Endodermal cell (in vitro differentiated cells): Measurements from ENCODE around the gene RAX. TPM values are rescaled to one million over a fixed set of nuclear protein-coding genes. Genes with fewer than 3 reads are reported as not detected.

Source experiments
- DNase-seq: peaks from one replicate; pipeline ENCODE4 v3.0.0-alpha.2; 2017
- H3K27ac ChIP-seq: 2 replicates; pipeline ENCODE4 v1.5.1; 2013; ENCODE audit warnings: mild to moderate bottlenecking, low read depth, low read length, moderate library complexity
- H3K27me3 ChIP-seq: 2 replicates; pipeline ENCODE4 v1.6.1; 2013; ENCODE audit warnings: mild to moderate bottlenecking, low read length, moderate library complexity; ENCODE audit not compliant: insufficient read depth, control insufficient read depth, poor library complexity, severe bottlenecking
- H3K36me3 ChIP-seq: 2 replicates; pipeline ENCODE4 v1.7.0; 2013; ENCODE audit warnings: mild to moderate bottlenecking, low read length, moderate library complexity; ENCODE audit not compliant: control insufficient read depth, insufficient read depth
- H3K4me1 ChIP-seq: one replicate; pipeline ENCODE4 v1.7.0; 2013; ENCODE audit warnings: low read length; ENCODE audit not compliant: control insufficient read depth, insufficient read depth
- H3K4me3 ChIP-seq: 2 replicates; pipeline ENCODE4 v1.5.1; 2013; ENCODE audit warnings: mild to moderate bottlenecking, low read length, moderate library complexity
- H3K9ac ChIP-seq: 2 replicates; pipeline ENCODE4 v1.6.1; 2013; ENCODE audit warnings: mild to moderate bottlenecking, low read length, moderate library complexity; ENCODE audit not compliant: poor library complexity, severe bottlenecking; ENCODE audit errors: extremely low read depth
- H3K9me3 ChIP-seq: 2 replicates; pipeline ENCODE4 v1.6.1; 2013; ENCODE audit warnings: mild to moderate bottlenecking, low read length, moderate library complexity; ENCODE audit not compliant: control insufficient read depth
- H3K27ac Mint-ChIP-seq: 2 replicates; pipeline ENCODE4 v1.8.0; 2020; ENCODE audit warnings: mixed read lengths
- H3K27me3 Mint-ChIP-seq: 2 replicates; pipeline ENCODE4 v1.8.0; 2021; ENCODE audit warnings: mild to moderate bottlenecking, mixed read lengths; ENCODE audit not compliant: insufficient read depth
- H3K36me3 Mint-ChIP-seq: 2 replicates; pipeline ENCODE4 v1.8.0; 2020; ENCODE audit warnings: low read depth, mixed read lengths
- H3K4me1 Mint-ChIP-seq: 2 replicates; pipeline ENCODE4 v1.8.0; 2020; ENCODE audit warnings: mixed read lengths
- H3K4me3 Mint-ChIP-seq: 2 replicates; pipeline ENCODE4 v1.8.0; 2020; ENCODE audit warnings: mild to moderate bottlenecking, moderate library complexity, mixed read lengths
- H3K9me3 Mint-ChIP-seq: 2 replicates; pipeline ENCODE4 v1.8.0; 2020; ENCODE audit warnings: mild to moderate bottlenecking, mixed read lengths
- WGBS, 2 experiments: methylation state at CpG; one replicate each; pipeline versions ENCODE4 v1.1.5 to v1.1.7; 2013; ENCODE audit warnings: missing lambda C conversion rate in 2 of 2, mixed read lengths in 1 of 2; ENCODE audit not compliant: insufficient coverage in 1 of 2, insufficient read length in 1 of 2; 5-methylcytosine and 5-hydroxymethylcytosine counted together
- total RNA-seq, 2 donors: library from RNA; stranded (reverse); fragmentation: NEBNext Ultra II Directional in 1 of 2; extraction: Animal tissue kit (Norgen Biotek cat#: 25700) in 1 of 2; gene quantifications; 2 replicates in 1 of 2; 3 replicates in 1 of 2; pipeline ENCODE4 v1.2.1, GENCODE V29; 2021
- TF ChIP-seq, protein P1 (sequence below): fragments of 200-600 bp; sonication (generic); conservative IDR thresholded peaks from 2 replicates; pipeline ENCODE4 v1.5.0; 2021; ENCODE audit warnings: antibody characterized with exemption, mild to moderate bottlenecking

Gene RAX
- total RNA-seq, 2 donors from 2014 or later: 0.18 TPM; not detected in 1

DNA sequence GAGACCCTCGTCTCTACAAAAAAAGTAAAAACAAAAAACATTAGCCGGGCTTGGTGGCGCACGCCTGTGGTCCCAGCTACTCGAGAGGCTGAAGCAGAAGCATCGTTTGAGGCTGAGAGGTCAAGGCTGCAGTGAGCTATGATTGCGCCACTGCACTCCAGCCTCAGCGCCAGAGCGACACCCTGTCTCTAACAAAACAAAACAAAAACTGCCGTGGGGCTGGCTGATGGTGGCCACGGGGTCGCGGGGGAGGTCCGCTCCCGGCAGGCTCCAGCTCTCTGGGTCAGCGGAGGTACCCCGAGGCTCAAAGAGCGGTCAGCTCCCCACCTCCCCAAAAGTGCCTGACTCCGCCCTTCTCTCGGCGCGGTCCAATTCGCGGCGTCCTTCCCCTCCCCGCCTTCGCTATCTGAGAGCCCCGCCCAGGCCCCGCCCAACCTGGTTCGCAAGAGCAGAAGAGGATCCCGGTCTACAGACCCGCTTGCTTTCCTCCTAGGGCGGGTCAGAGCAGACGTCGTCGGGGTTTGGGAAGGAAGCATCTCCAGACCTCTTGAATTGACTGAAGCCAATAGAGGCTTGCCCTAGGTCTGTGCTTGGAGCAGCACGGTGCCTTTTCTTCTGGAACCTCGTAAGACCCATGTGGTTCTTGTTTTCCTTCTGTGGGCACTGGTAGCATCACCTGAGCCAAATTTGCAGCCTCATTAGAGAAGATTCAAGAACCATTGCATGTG lies 7.8 kb downstream of the RAX start:
- peaks cover 98% of the 10 kb centered on the region for H3K27me3 Mint-ChIP-seq
- peaks cover 18% of the 10 kb centered on the region for H3K4me1 Mint-ChIP-seq
- Histone ChIP-seq H3K9me3 (peaks cover 14% of the 10 kb centered on the region), H3K36me3 (no peaks in the 10 kb centered on the region), H3K27me3 (peaks cover 83% of the 10 kb centered on the region), H3K9ac (no peak overlapping the region), H3K27ac (no peak overlapping the region), H3K4me3 (peak overlapping the region; percentile 71), H3K4me1 (no peaks in the 10 kb centered on the region)
- peak; percentile 94 for DNase-seq
- WGBS, 2 experiments: 4 to 5% methylated on average over 17 to 38 of the region's 38 CpGs
- H3K9me3 Mint-ChIP-seq: peaks cover 7% of the 10 kb centered on the region
- TF ChIP-seq, protein P1, sequence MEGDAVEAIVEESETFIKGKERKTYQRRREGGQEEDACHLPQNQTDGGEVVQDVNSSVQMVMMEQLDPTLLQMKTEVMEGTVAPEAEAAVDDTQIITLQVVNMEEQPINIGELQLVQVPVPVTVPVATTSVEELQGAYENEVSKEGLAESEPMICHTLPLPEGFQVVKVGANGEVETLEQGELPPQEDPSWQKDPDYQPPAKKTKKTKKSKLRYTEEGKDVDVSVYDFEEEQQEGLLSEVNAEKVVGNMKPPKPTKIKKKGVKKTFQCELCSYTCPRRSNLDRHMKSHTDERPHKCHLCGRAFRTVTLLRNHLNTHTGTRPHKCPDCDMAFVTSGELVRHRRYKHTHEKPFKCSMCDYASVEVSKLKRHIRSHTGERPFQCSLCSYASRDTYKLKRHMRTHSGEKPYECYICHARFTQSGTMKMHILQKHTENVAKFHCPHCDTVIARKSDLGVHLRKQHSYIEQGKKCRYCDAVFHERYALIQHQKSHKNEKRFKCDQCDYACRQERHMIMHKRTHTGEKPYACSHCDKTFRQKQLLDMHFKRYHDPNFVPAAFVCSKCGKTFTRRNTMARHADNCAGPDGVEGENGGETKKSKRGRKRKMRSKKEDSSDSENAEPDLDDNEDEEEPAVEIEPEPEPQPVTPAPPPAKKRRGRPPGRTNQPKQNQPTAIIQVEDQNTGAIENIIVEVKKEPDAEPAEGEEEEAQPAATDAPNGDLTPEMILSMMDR: no peak
- H3K27ac Mint-ChIP-seq: no peak overlapping the region
- H3K36me3 Mint-ChIP-seq: no peaks in the 10 kb centered on the region
- H3K4me3 Mint-ChIP-seq: peak overlapping the region; percentile 48

DNA sequence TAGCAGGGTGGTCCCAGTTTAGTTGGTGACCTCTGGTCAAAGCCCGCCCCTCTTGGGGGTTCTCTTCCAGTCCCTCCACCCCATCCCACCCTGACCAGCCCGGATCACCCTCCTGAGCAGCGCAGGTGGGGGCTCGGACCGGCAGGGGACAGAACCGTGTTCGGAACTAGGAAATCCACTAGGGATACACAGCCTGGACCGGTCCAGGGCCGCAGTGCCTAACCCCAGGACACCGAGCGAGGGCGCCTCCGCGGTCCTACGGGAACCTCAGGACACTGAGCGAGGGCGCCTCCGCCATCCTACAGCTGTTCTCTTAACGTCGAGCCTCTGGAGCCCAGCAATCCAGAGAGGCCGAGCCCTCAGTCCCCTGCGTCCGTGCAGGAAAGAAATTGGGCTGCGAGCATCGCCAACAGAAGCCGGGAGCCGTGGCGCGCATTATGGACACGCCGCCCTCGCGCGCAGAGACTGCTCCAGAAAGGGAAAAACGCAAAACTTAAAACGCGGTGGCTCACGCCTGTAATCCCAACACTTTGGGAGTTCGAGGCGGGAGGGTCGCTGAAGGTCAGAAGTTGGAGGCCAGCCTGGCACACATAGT lies 8.5 kb downstream of the RAX start:
- no peak overlapping the region for H3K27ac ChIP-seq
- peaks cover 17% of the 10 kb centered on the region for H3K4me1 Mint-ChIP-seq
- DNase-seq: peak; percentile 72
- H3K27ac Mint-ChIP-seq: no peak overlapping the region
- peaks cover 9% of the 10 kb centered on the region for H3K9me3 Mint-ChIP-seq
- H3K36me3 Mint-ChIP-seq: no peaks in the 10 kb centered on the region
- H3K4me1 ChIP-seq: no peaks in the 10 kb centered on the region
- no peaks in the 10 kb centered on the region for H3K36me3 ChIP-seq
- H3K27me3 ChIP-seq: peaks cover 80% of the 10 kb centered on the region
- H3K4me3 Mint-ChIP-seq: peak overlapping the region; percentile 48
- peak overlapping the region; percentile 71 for H3K4me3 ChIP-seq
- 8% methylated on average over 35 to 41 of the region's 41 CpGs for WGBS, 2 experiments
- peaks cover 14% of the 10 kb centered on the region for H3K9me3 ChIP-seq
- peaks cover 98% of the 10 kb centered on the region for H3K27me3 Mint-ChIP-seq
- no peak overlapping the region for H3K9ac ChIP-seq
- TF ChIP-seq, protein P1: no peak

DNA sequence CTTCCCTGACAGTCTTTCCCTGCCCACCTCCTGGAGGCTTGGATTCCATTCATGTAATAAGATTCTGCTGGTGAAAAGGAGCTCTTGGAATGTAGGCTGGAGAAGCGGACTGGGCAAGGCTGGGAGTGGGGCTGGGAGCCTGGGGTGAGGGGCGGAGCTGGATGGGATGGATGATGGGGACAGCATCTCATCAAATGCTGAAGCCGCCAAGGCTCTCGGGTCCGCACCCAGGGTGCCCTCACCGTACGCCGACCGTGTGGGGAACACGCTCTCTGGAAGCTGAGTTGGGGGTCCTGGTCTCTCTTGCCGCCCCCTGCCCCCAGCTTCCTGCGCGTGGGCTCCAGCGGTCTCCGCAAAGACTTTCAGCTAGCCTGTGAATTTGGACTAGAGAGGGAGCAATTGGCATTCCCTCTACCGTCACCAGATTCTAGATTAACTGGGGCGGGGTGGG lies 9.1 kb downstream of the RAX start:
- H3K4me3 Mint-ChIP-seq: no peak overlapping the region
- DNase-seq: peak; percentile 80

More for the DNA sequence above, 9.1 kb downstream of the RAX start:
- Histone ChIP-seq H3K4me1 (no peaks in the 10 kb centered on the region), H3K9ac (no peak overlapping the region), H3K27ac (no peak overlapping the region), H3K36me3 (no peaks in the 10 kb centered on the region), H3K27me3 (peaks cover 74% of the 10 kb centered on the region), H3K9me3 (peaks cover 14% of the 10 kb centered on the region), H3K4me3 (no peak overlapping the region)
- Mint-ChIP-seq H3K27me3 (peaks cover 98% of the 10 kb centered on the region), H3K4me1 (peaks cover 14% of the 10 kb centered on the region), H3K9me3 (peaks cover 15% of the 10 kb centered on the region), H3K36me3 (no peaks in the 10 kb centered on the region), H3K27ac (no peak overlapping the region)
- WGBS, 2 experiments: 9 to 10% methylated on average over 4 to 16 of the region's 17 CpGs
- TF ChIP-seq, protein P1: no peak
